A673 (cell line): Measurements from ENCODE around the gene LHFPL6. TPM values are rescaled to one million over a fixed set of nuclear protein-coding genes. Genes with fewer than 3 reads are reported as not detected.
A peak's percentile ranks its signal among the peaks of the same experiment; 100 is the strongest.

ENCODE experiments used
- BruUV-seq: library from RNA; stranded (reverse); fragments of 400-500 nt; replicated peaks from 2 replicates; lab custom pipeline; 2021; lab: Mats Ljungman, UMichigan
- CTCF ChIA-PET: fragments of 300-600 bp; sonication (Branson Sonifier 250); formaldehyde crosslinking; loops from one replicate; lab custom pipeline; 2022; ENCODE audit warnings: antibody characterized with exemption; lab: Charles Lee
- POLR2A ChIA-PET: fragments of 300-600 bp; sonication (Branson Sonifier 250); formaldehyde crosslinking; loops from one replicate; lab custom pipeline; 2022; ENCODE audit warnings: antibody characterized with exemption; ENCODE audit not compliant: low non-redundant PET; lab: Charles Lee
- DNase-seq: peaks from one replicate; pipeline ENCODE4 v3.0.0-alpha.2; 2015; ENCODE audit warnings: low spot score
- H3K27ac ChIP-seq: fragments of 200-600 bp; sonication (generic); 2 replicates; pipeline ENCODE4 v1.5.1; 2016; ENCODE audit warnings: mixed run types, low read depth, mild to moderate bottlenecking, mixed read lengths, antibody characterized with exemption, low read length; ENCODE audit not compliant: poor library complexity, severe bottlenecking
- H3K27me3 ChIP-seq: fragments of 200-600 bp; sonication (generic); replicated peaks from 2 replicates; pipeline ENCODE4 v1.6.1; 2017; ENCODE audit warnings: mixed run types, low read depth, mild to moderate bottlenecking, mixed read lengths, antibody characterized with exemption, low read length; ENCODE audit not compliant: insufficient read depth, poor library complexity
- H3K36me3 ChIP-seq: fragments of 200-600 bp; sonication (generic); 2 replicates; pipeline ENCODE4 v1.6.1; 2016; ENCODE audit warnings: mixed run types, mild to moderate bottlenecking, mixed read lengths, antibody characterized with exemption, low read length; ENCODE audit not compliant: insufficient read depth, poor library complexity, severe bottlenecking
- H3K4me1 ChIP-seq: fragments of 200-600 bp; sonication (generic); 2 replicates; pipeline ENCODE4 v1.6.1; 2017; ENCODE audit warnings: mixed run types, mild to moderate bottlenecking, mixed read lengths, antibody characterized with exemption, low read length; ENCODE audit not compliant: insufficient read depth, poor library complexity, severe bottlenecking
- H3K4me3 ChIP-seq: fragments of 200-600 bp; sonication (generic); 2 replicates; pipeline ENCODE4 v1.5.1; 2016; ENCODE audit warnings: low read depth, mixed run types, mild to moderate bottlenecking, mixed read lengths, low read length; ENCODE audit not compliant: poor library complexity, severe bottlenecking
- H3K9me3 ChIP-seq: fragments of 200-600 bp; sonication (generic); 2 replicates; pipeline ENCODE4 v1.6.1; 2016; ENCODE audit warnings: mixed run types, low read depth, mild to moderate bottlenecking, mixed read lengths, antibody characterized with exemption, low read length; ENCODE audit not compliant: poor library complexity, severe bottlenecking
- CTCF ChIP-seq: fragments of 300-800, 200-600 bp; sonication (generic); conservative IDR thresholded peaks from 2 replicates; pipeline ENCODE4 v1.5.1; 2017; ENCODE audit warnings: low read depth, mild to moderate bottlenecking, antibody characterized with exemption, low read length, moderate library complexity, mixed read lengths
- EZH2 ChIP-seq: fragments of 200-600 bp; sonication (generic); IDR thresholded peaks from 2 replicates; pipeline ENCODE4 v1.6.1; 2017; ENCODE audit warnings: borderline replicate concordance, low read depth, mild to moderate bottlenecking, mixed read lengths, antibody characterized with exemption, low read length; ENCODE audit not compliant: poor library complexity, severe bottlenecking
- intact Hi-C: fragments of 100-400 bp; cut with micrococcal nuclease; formaldehyde crosslinking; loops from one replicate; pipeline ENCODE4 v1.10.0; 2022; ENCODE audit not compliant: unreplicated experiment
- total RNA-seq: library from RNA; stranded (reverse); gene quantifications from 2 replicates; pipeline ENCODE4 v1.2.3, GENCODE V29; 2021

The LHFPL6 gene
- total RNA-seq, 1 experiment from 2014 or later: 63.9 TPM

GRCh38 chr13:39503048-39503447, 99.9 kb downstream of the LHFPL6 start:
- no peak for DNase-seq
- POLR2A ChIA-PET: interaction anchor here (0.7 kb wide), 1 partner anchor 21 kb away, joined by 3 read pairs; no protein-coding TSS in a partner anchor
- H3K9me3 ChIP-seq: no peaks in the 10 kb centered on the region
- BruUV-seq: no TSS peak
- no peak overlapping the region for H3K27ac ChIP-seq
- H3K4me3 ChIP-seq: no peak overlapping the region
- intact Hi-C loops: no loop called here
- peaks cover 45% of the 10 kb centered on the region for H3K4me1 ChIP-seq
- CTCF ChIA-PET: no interaction called here
- H3K36me3 ChIP-seq: no peaks in the 10 kb centered on the region
- TF ChIP-seq CTCF: no peak
- no peak for TF ChIP-seq EZH2
- H3K27me3 ChIP-seq: no peaks in the 10 kb centered on the region

- intact Hi-C loops: no loop called here
- Histone ChIP-seq H3K27me3 (no peaks in the 10 kb centered on the region), H3K27ac (peak overlapping the region; percentile 4), H3K36me3 (no peaks in the 10 kb centered on the region), H3K9me3 (no peaks in the 10 kb centered on the region), H3K4me1 (peaks cover 52% of the 10 kb centered on the region), H3K4me3 (no peak overlapping the region)
- POLR2A ChIA-PET: no interaction called here
- DNase-seq: no peak
- TF ChIP-seq CTCF (no peak), EZH2 (no peak)
- CTCF ChIA-PET: no interaction called here
- BruUV-seq: no TSS peak
Measured at GRCh38 chr13:39501702-39502324, 101.2 kb downstream of the LHFPL6 start.

- Histone ChIP-seq H3K4me3 (no peak overlapping the region), H3K9me3 (no peaks in the 10 kb centered on the region), H3K27me3 (no peaks in the 10 kb centered on the region), H3K36me3 (no peaks in the 10 kb centered on the region), H3K4me1 (peaks cover 53% of the 10 kb centered on the region), H3K27ac (no peak overlapping the region)
- ChIA-PET CTCF (no interaction called here), POLR2A (no interaction called here)
- TF ChIP-seq CTCF: no peak
- no peak for TF ChIP-seq EZH2
- no TSS peak for BruUV-seq
- intact Hi-C loops: loop anchor here (5.0 to 10.0 kb wide), 2 partner anchors 85 to 103 kb away; partner anchors contain the start of gene LHFPL6
- no peak for DNase-seq
Measured at GRCh38 chr13:39499604-39500003, 103.4 kb downstream of the LHFPL6 start.
